ENCODE measurements around the gene OR2A7. TPM values are rescaled to one million over a fixed set of nuclear protein-coding genes. Genes with fewer than 3 reads are reported as not detected.
"Not testable (repeated sequence)": the region's sequence is repeated elsewhere in the genome, so short reads cannot be mapped to it uniquely, and the experiment has no call there.

Gene OR2A7, protein sequence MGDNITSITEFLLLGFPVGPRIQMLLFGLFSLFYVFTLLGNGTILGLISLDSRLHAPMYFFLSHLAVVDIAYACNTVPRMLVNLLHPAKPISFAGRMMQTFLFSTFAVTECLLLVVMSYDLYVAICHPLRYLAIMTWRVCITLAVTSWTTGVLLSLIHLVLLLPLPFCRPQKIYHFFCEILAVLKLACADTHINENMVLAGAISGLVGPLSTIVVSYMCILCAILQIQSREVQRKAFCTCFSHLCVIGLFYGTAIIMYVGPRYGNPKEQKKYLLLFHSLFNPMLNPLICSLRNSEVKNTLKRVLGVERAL
- total RNA-seq (2014; rRNA removed; shearing (Covaris generic)), result 0.86 and 1.8 TPM in 2 replicates

- DNase-seq (ENCODE audit: low spot score), result not testable (repeated sequence)
These were observed at the start of gene OR2A7 for GRCh38 chr7:144264692-144265091. Gene OR2A7, minus strand, starts transcription at chr7:144264792. Its CDS starts 5,164 bp downstream, at chr7:144259628.

GRCh38 chr7:144311872-144312469 lies 47.4 kb upstream of the OR2A7 start, which contains the start of gene OR2A1:
Gene OR2A1, plus strand, starts transcription at chr7:144312419. Its CDS starts 5,706 bp downstream, at chr7:144318125.
- not testable (repeated sequence) for DNase-seq (ENCODE audit: low spot score)

- DNase-seq (ENCODE audit: low spot score), result not testable (repeated sequence)
These were observed 46.6 kb upstream of the OR2A7 start for GRCh38 chr7:144311218-144311617.

- not testable (repeated sequence) for DNase-seq (ENCODE audit: low spot score)
These were observed 45.1 kb upstream of the OR2A7 start for GRCh38 chr7:144309702-144310101.

- not testable (repeated sequence) for DNase-seq (ENCODE audit: low spot score)
These were observed 40.6 kb upstream of the OR2A7 start for GRCh38 chr7:144305156-144305555.

- not testable (repeated sequence) for DNase-seq (ENCODE audit: low spot score)
These were observed 39.0 kb upstream of the OR2A7 start for GRCh38 chr7:144303607-144304006.

DNA sequence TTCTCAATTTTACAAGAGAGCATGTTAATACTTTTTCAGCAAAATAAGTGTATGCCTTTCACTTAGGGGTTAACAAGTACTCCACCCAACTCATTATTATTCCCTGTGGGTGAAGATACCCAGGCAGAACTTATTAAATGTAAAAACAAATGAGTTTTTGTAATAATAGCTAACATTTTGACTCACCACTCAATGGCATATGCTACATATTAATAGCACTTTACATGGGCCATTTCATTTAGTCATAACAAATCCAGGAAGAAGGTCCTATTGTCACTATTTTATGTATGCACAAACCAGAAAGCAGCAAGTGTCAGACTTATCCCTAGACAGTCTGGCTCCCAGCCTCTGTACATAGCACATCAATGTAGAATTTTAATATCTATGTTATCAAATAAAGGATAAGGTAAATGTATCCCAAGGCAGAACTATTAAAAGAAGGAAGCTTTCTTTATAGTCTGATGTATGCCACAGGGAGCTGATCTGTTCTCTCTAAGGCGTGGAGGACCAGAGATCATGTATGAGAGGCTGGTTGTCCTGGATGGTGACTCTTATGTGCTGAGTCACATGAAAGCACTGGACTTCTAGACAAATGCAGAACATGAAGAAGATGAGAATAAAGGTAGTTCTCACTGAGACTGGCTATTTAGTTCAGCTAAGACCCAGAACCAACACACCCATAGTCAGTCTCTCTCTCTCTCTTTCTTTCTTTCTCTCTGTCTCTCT lies 38.1 kb upstream of the OR2A7 start:
- peak; percentile 0 for DNase-seq (ENCODE audit: low spot score)

- not testable (repeated sequence) for DNase-seq (ENCODE audit: low spot score)
These were observed 29.4 kb upstream of the OR2A7 start for GRCh38 chr7:144293794-144294499.

GRCh38 chr7:144292384-144293161 lies 28.0 kb upstream of the OR2A7 start:
- not testable (repeated sequence) for DNase-seq (ENCODE audit: low spot score)

DNA sequence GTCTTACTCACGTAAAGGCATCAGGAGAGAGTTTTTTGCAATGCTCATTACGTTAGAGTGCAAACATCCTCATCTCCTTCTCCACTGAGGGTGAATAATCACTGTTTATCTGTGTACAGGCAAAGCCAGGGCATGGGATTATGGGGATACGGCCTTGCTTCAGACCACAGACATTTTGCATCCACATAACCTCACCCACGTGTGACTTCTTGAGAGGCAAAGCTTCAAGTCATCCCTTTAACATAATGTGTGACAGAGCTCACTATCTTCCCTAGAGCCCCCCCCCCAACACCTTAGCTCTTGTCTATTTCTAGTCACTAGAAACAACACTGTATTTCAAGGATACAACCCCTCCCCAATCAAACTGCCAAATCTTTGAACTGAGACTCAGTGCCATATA lies 27.0 kb upstream of the OR2A7 start:
- DNase-seq (ENCODE audit: low spot score), result not testable (repeated sequence)

- DNase-seq (ENCODE audit: low spot score), result not testable (repeated sequence)
These were observed 22.7 kb upstream of the OR2A7 start for GRCh38 chr7:144287171-144287784.

GRCh38 chr7:144283716-144284115 lies 19.1 kb upstream of the OR2A7 start:
- not testable (repeated sequence) for DNase-seq (ENCODE audit: low spot score)

DNA sequence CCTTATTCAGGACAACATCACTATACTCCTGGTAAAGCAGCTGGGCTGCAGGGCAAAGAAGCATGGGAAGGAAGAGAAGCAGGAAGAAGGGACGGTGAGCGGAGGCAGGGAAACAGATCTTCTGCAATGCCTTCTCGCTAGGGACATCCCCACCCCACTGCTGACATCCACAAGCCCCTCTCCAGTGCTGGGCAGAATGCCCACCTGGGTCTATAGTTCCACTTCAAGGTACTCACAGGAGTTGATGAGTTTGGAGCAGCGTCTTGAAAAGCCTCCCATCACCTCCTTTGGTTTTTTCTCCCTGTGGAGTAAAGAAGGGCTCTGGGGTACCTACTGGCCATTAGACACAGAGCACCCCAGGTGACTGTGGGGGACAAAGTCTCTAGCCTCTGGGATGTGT lies 17.9 kb upstream of the OR2A7 start:
- not testable (repeated sequence) for DNase-seq (ENCODE audit: low spot score)

DNA sequence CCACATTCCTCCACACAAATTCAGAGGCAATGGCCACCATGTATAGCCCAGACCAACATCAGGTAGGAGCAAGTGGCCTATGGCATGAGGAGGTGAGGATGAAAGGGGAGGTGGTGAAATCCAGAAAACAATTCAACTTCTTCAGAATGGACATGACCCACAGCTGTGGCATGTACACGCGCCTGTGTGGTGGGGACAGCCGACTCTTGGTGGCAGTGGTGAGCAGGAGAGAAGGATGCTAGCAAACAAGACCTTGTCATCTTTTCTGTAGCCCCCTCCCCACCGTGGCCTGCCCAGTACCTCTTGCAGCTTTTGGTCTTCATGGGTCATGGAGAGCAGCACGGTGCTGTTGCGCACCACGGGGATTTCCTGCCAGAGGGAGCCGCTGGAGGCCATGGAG lies 17.4 kb upstream of the OR2A7 start:
- DNase-seq (ENCODE audit: low spot score), result not testable (repeated sequence)

- DNase-seq (ENCODE audit: low spot score), result not testable (repeated sequence)
These were observed 15.4 kb upstream of the OR2A7 start for GRCh38 chr7:144280010-144280409.

- not testable (repeated sequence) for DNase-seq (ENCODE audit: low spot score)
These were observed 10.7 kb upstream of the OR2A7 start for GRCh38 chr7:144275281-144275680.

GRCh38 chr7:144269188-144269587 lies 4.6 kb upstream of the OR2A7 start, which contains the start of gene CTAGE8:
Gene CTAGE8, minus strand, starts transcription at chr7:144269288. Its CDS starts 38 bp downstream, at chr7:144269250.
- not testable (repeated sequence) for DNase-seq (ENCODE audit: low spot score)

DNA sequence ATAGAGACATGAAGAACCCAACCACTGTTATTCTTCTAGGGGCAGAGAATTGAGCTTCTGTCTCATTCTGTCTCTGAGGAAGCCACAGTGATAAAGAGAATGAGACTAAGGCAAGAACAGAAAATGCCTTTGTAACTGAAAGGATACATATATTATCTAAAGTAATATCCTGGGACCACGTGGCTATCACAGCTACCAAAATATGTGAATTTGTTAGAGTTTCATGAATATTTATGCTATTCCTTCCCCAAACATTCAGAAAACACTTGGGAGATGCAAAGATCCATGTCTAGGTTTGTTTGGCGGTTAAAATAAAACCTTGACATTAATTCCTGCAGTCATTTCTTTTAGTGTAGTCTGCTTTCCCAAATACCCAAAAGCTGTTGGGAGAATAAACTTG lies 2.5 kb downstream of the OR2A7 start:
- not testable (repeated sequence) for DNase-seq (ENCODE audit: low spot score)

DNA sequence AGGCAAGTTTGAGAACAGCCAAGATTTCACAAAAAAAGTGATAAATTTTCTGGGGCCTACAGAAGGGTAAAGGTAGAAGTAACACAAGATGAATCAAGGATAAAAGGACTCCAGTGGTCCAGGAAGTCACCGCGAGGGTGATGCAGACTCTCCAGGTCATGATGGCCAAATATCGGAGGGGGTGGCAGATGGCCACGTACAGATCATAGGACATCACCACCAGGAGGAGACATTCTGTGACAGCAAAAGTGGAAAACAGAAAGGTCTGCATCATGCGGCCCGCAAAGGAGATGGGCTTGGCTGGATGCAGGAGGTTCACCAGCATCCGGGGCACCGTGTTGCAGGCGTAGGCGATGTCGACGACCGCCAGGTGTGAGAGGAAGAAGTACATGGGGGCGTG lies 5.5 kb downstream of the OR2A7 start:
- DNase-seq (ENCODE audit: low spot score), result not testable (repeated sequence)

GRCh38 chr7:144256112-144256511 lies 8.5 kb downstream of the OR2A7 start:
- DNase-seq (ENCODE audit: low spot score), result peak; percentile 0
